ENCODE data around the gene SPHKAP.

GRCh38 chr2:228227466-228227865, 46.0 kb upstream of the SPHKAP start:
- TF ChIP-seq CTCF (IDR thresholded peaks at IDR 0.05 in 8 of 11, conservative IDR thresholded peaks at IDR 0.05 in 3 of 11), result no peak
- no peak for TF ChIP-seq POLR2A (IDR thresholded peaks at IDR 0.05)
- TF ChIP-seq POLR2AphosphoS5 (IDR thresholded peaks at IDR 0.05), result no peak

Measured in spleen (tissue), 7 donors.